HG03378 (cell line): ENCODE results near the gene ALDH1A1.

Experiments used
- ATAC-seq: cut with Tn5 transposase; IDR thresholded peaks from one replicate; pipeline ENCODE4 v1.9.1; 2021; ENCODE audit warnings: mild to moderate bottlenecking, moderate library complexity; ENCODE audit not compliant: unreplicated experiment

Gene ALDH1A1

DNA sequence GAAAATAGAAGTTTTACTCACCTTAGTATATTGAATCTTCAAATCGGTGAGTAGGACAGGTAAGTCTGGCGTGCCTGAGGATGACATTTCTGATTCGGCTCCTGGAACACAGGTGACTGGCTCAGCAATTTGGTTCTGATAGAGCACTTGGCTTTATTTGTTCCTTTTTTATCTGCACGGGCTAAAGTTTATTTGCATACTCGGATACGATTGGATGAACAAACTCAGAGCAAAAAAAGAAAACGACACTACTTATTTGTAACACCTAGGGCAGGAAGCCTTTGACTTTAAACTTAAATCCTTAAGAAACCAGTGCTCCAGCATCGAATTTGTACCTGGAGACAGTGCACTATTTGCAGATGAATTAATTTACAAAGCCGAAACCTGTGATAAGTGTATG, at the start of gene ALDH1A1:
ALDH1A1 (minus strand) TSS at position 140 of the 400 bp plus-strand sequence; CDS start at position 87, 53 bp downstream.
- no peak for ATAC-seq

DNA sequence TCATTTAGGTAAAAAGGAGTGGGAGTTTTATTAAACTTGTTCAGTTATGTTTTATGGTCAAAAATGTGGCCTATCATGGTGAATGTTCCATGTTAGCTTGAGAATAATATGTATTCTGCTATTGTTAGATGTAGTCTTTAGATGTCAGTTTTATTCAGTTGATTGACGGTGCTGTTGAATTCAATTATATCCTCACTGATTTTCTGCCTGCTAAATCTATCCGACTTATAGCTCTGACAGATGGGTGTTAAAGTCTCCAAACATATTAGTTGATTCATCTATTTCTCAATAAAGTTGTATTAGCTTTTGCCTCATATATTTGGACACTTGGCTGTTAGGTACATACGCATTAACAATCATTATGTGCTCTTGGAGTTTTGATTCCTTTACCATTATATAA, 49.0 kb upstream of the ALDH1A1 start:
- no peak for ATAC-seq

DNA sequence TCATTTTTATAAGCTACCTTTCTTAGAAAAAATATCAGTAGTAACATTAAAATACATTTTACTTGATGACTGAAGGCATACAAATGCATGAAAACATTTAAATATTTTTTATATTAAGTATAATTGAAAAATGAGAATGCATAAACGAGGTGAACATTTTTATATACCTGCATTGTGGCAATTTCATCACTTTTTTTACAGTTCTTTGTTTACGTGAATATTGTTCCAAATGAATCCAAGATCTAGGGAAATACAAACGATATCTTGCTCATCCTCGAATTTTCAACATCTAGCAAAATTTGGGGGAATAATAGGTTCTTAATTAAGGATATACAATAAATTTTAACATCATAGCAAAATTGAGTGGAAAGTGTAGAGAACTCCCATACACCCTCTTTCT, 45.5 kb upstream of the ALDH1A1 start:
- ATAC-seq: no peak

DNA sequence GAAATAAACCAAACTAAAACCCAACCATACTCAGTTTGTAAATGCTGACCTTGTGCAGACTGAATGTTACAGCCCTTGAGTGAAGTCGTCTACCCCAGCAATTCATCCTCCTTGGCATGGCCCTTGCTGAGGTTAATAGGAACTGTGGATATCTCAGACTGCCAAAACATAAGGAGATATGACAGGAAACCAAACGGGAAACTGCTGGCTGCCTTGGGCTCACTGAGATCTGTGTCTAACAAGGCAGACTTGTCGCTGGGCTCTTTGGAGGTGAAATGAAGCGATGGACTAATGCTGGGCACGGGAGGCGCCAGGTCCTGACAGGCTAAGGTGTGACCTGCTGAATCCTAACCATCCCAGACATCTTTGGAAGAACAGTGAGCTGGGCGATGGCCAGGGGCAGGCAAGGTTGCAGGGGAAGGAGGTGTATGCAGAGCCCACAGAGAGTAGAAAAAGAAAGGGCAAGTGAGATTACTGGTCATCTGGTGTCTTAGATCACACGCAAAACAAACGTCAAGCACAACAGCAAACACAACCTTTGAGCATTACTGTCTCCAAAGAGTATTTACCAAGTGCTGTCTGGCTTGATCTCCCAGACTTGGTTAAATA, 44.6 kb upstream of the ALDH1A1 start:
- ATAC-seq: no peak

DNA sequence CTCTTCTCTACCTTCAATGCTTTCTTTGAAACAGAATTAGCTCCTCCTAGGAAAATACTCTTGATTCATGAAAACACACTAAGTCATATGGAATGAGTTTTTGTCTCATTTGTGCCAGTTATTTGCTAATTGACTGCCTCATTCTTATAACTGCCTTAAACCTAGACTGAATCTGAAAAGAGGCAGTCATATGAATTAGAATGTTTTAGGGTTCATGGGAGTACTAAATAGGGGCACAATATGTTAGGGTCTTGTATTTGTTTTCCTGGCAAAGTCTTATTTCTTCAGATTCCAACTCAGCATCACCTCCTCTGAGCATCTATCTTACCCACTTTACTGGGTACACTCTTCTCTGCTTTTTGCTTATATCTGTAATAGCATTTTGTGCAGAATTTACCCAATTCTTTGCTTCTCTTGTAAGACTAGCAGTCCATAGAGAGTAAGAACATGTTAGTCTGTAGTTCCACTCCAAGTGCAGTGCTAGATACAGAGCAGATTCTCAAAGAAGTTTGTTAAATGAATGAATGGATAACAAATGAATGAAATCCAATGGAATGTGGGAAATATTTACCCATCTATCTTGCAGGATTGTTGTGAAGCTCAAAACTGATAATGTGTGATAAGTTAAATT, 43.9 kb upstream of the ALDH1A1 start:
- no peak for ATAC-seq

DNA sequence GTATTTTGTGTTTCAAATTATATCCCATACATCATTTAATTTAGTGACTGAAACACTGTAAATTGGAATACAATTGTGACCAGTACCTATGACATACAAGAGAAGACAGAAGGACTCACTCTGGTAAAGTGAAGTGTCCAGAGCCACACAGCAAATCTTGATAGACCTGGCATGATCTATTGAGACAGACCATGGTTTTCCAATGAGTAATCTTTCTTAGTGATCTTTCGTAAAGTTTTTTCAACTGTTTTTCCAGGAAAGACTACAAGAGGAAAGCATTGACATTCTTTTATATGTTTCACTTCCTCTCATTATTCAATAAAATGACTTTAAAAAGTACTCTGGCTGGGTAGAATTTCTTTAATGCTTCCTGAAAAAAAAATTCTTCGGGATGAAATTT, 43.3 kb upstream of the ALDH1A1 start:
- no peak for ATAC-seq

DNA sequence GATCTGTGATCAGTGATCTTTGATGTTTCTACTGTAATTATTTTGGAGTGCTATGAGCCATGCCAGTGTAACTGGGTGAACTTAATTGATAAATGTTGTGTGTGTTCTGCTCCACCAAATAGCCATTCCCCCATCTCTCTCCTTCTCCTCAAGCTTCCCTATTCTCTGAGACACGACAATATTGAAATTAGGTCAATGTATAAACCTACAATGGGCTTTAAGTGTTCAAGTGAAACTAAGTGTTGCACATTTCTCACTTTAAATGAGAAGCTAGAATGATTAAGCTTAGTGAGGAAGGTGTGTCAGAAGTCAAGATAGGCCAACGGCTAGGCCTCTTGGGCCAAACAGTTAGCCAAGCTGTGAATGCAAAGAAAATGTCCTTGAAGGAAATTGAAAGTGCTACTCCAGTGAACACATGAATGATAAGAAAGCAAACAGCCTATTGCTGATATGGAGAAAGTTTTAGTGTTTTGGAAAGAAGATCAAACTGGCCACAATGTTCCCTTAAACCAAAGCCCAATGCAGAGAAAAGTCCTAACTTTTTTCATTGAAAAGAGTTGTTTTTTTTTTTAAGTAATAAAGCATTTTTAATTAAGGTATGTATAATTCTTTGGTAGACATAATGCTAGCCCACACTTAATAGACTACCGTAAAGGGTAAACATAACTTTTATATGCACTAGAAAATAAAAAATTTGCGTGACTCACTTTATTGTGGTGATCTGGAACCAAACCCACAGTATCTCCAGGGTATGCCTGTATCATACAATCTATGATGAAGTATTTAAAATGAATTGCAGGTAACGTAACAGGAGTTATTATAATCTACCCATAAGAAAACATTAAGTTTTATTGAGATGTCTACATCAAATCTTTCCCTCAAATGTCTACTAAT, 42.5 kb upstream of the ALDH1A1 start:
- ATAC-seq: no peak

DNA sequence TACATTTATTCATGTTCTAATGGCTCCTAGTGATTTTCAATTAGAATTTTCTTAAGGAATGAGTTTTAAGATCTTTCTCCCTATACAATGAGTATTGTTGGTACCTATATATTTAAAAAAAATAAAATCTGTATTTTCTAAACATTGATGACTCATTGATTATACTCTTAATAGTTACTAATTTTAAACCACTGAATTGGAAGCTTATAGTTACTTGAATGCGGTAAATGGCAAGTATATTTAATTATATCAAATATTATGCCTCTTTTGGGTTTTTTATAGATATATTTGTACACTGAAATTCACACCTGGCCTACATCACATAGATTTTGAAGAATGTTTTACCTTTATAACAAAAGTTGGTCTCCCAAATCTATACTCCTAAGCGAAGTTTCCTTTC, 38.9 kb upstream of the ALDH1A1 start:
- no peak for ATAC-seq

DNA sequence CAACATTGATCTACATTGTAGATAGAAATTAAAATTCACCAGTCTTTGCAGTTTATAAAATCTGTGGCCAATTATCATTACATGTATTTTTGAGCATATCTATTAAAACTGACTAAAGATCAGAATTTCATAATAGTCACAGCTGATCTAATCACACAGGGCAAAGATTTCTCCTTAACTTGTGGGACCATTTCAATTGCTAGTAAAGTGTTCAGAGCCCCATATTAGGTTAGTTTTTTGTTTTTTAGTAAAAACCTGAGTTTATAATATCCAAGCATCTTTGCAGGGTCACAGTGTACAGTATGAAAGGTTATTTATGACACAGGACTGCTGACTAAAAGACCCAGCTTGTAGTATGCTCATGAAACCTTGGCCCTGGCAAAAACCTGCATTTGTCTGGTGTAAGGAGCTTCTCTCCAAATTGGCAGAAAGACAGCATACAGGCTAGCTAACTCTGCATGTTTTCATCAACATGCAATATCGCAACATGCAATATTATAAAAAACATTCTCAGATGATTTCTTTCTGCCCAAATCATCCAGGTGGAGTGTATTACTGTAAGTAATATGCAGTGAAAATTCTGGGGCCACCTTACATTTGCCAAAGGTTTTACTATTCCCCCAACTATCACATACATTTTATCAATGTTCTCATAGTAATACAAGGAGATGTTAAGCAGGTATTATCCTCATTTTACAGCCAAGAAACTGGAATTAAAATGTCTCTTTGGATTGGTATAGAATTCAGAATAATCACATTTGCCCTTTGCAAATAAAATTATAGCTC, 37.7 kb upstream of the ALDH1A1 start:
- no peak for ATAC-seq

DNA sequence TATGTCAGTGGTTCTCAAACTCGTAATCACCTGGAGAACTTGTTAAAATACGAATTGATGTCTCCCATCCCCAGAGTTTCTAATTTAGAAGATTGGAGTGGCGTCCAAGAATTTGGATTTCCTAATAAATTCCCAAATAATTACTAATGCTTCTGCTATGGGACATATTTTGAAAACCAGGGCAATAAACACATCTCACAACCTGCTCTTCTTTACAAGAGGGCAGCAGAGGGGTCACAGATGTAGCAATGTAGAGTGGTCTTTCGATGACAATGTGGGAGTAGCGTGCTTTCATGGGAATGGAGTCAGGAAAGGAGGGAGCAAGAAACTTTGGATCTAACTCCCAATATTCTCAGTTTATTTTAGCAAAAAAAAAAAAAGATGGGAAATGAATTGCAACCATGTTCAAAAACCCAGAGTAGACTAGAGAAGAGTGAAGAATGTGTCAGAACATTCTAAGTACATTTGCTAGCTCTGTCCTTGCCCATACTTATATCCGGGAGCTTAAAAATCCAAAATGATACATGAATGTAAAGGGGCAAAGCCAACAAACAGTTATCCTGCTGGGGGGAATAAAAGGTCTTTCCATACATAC, 33.8 kb upstream of the ALDH1A1 start:
- no peak for ATAC-seq

DNA sequence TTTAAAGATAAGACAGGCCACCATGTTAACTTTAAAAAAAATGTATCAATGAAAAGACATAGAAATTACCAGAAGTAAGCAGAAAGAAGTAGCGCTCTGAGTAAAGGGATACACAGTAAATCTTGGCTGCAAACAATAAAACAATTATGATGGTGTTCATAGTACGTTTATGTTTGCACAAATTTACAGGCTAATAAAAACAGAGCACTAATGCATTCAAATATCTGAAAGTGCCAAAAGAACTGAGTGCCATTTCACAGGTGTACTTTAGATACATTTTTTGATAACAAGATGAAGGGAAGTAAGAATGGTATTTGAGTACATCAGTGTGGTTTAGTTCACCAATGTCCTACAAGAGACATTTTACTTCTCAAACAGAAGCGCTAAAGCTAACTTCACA, 32.9 kb upstream of the ALDH1A1 start:
- ATAC-seq: no peak

DNA sequence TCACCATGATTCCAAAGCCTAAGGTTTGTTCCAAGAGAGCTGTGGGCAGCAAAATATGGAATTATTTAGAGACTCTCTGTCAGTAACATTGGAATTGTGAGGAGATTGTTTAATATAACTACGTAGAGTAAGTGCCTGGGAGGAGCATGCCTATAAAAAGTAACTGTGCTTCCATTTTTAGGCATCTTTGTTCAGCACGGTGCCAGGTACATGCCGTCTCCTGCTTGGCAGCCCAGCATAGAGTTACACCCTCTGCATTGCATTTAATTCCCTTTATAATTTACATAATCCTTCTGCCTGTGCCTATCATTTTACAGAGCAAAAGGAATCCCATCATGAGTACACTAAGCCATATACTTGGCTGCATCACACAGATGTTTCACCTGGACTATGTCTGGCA, 32.1 kb upstream of the ALDH1A1 start:
- no peak for ATAC-seq

DNA sequence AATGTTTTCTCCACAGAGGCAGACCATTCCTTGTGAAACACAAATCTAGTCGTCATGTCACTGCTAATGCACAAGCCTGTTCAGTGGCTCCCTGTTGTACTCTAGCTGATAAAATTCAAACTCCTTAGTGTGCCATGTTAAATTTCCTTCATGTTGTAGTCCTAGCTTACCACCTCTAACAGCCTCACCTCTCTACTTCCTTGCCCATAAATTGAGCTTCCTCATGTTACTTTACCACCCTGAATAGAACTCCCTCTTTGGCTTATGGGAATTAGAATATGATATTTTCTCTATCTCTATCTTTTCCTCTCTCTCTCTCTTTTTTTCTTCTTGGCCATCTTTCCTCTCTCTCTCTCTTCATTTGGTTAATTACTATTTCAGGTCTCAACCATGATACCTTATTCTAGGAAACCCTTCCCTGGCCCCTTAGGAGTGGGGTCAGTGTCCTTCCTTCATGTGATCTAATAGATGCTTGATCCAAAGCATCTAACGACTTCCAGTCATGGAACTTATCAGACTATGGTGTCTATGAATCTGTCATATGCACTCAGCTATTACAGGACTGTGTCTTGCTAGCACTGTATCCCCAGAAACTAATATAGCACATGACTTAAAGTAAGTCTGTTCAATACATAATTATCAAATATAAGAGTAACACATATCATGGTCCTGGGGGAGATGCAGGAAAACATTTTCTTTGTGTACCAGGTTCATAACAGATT, 31.5 kb upstream of the ALDH1A1 start:
- ATAC-seq: no peak

DNA sequence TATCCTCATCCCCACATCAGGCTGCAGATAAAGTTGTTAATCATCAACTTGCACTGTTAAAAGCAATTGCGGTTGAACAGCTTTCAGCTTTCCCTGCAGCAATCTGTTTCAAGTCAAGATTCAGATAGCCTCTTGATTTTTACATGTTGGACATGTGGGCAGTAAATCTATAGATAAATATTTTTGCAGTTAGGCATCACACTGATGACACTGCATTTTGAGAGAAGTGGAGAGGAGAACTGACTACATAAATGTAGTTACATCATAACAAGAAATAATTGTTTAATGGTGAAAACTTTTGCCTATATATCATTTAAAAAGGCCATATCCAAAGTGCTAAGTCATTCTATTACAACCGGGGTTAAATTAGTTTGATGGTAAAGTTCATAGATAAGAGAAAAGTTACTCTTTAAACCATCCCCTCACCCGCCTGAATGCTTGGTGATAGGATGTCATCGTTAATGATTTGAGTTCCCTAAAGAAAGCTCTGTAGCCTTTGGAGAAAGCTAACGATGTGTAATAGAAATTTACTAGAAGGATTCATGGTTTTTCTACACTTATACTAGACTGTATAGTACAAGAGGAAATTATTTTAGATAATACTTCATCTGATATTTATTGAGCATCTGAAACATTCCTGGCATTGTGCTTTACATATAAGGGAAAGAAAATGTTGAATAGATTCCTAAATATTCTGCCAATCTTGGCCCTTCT, 30.8 kb upstream of the ALDH1A1 start:
- ATAC-seq: no peak

DNA sequence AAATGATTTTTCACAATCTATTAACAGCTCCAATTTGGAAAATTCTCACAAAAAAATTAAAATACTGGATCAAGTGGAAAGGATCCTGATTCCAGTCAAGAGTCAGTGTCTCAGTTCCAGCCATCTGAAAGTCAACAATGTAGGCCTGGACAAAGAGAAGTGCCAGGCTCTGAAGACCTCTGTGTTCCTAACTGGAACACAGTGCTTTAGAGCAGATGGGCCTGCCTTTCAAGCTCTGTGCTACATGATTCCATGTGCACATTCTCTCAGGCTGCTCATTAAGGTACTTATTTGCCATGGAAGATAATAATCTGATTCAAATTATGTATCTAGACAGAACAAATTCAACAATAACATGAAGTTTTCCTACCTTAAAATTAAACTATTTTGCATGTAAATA, 30.2 kb upstream of the ALDH1A1 start:
- no peak for ATAC-seq

DNA sequence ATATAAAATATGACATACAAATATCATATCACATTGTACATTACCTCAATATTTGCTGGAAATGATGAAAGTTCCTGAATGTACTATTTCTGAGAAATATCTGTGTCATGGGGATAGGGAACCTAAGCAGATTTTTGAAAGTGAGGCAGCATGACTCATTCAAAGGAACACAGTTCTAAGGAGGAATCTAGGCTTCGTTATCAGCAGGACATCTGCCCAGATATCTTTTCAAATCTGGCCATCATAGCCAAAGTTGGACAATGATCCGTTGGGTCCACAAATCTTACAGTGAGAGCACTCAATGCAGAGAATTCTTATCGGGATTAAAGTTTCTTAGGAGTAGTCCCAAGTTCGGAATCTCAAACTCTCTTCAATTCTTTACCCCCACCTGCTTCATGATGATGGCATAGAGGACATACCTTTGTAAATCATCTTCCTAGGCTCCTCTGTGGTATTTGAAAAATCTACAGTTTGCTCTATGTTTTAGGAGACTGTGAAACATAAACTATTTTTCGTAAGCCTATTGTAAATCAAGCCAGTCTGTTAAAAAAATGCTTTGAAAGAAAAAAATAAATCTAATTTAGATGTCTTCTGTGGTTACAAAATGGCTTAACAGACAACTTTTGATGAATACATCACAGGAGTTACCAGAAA, 29.4 kb upstream of the ALDH1A1 start:
- no peak for ATAC-seq

DNA sequence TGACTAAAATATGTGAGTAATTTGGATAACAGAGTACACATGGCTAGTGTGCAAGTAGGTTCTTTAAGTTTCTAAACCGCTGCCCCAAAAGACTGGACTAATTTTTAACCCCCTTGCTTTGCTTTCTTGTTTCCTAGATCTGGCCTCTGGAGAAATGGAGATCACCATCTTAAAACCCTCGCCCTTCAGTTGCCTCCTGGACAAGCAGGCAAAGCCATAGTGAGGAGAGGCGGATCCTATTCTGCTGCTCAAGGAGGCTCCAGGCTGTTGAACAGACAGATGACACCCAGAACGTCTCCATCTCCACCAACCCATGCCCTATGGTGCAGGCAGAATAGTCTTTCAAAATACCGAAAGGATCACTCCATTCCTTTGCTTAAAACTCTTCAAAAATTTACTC, 28.6 kb upstream of the ALDH1A1 start:
- ATAC-seq: no peak

DNA sequence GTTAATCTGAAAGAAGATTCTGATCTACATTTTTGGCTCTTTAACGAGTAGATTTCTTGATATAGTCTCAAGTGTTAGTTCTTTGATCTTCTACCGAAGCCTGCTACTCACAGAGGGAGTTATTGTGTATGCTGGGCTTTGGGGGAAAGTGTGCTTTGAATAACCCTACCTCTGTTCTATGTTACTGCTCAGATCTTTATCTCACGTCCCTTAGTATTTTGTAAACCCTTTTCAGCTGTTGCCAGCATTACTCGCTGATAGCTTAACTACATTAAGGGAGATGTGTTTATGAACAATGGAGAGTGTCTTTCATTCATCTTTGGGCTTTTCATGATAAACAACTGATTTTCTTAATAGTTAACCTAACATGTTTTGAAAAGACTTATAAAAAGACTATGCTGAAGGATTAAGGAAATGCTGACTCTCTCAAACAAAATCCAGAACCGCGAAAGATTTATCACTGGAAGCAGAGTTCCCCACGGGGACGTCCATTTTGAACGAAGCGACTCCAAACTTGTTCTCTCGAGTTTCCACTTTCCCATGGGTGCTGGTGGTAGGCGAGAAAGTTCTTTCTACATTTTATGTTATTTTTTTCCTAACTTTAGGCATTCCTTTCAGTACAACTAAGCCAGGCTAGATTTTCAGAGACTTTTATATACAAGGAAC, 27.9 kb upstream of the ALDH1A1 start:
- no peak for ATAC-seq

DNA sequence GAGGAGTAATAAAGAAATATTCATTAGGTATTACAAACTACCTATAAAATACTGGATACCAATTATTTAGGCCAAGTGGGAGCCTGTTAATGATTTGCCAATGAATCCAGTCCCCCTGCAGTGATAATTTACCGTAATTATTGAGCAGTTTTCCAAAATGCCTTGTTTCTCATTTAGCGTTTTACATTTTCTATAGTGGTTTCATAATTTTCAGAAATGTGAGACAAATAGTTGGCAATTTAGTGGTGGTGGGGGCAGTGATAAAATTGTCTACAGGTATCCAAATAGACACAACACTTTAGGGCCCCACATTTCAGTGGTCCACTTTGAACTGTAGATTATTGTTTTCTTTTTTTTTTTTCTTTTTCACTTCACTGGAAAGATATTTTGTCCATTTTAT, 27.3 kb upstream of the ALDH1A1 start:
- ATAC-seq: no peak
